Measurements from ENCODE around the gene KCNK5. TPM values are rescaled to one million over a fixed set of nuclear protein-coding genes. Genes with fewer than 3 reads are reported as not detected.

Gene KCNK5
- total and polyA plus RNA-seq, 2 donors (not counting 1 experiment from before 2014, with no cell fraction given): 0.07 TPM; not detected in 1

DNA sequence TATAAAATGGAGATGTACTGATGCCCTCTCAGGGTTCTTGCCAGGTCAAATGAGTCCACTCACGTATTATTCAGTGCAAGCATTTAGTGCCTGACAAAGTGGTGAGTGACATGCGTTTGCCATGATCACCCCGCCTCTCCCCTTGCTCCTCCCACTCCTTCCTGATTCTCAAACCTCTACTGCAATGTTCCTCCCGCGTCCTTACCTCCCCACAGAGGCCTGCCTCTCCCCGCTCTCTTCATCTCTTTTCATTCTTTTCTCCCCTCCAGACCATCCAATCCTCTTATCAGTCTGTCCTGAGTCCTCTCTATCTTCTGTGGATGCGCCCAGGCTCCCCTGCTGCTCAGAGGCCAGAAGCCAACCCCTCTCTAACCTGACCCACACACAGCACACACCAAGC, 40.7 kb downstream of the KCNK5 start:
- ChIA-PET CTCF (no interaction called here), POLR2A (no interaction called here)
- Histone ChIP-seq H3K9me3 (ENCODE audit: control extremely low read depth in 1 of 3, control insufficient read depth in 2 of 3, insufficient read depth in 1 of 3, low read length in 2 of 3) (peaks cover 0 to 7% (median 0%) of the 10 kb centered on the region in 3 donors), H3K79me2 (ENCODE audit: control insufficient read depth, insufficient read depth, low read length) (no peaks in the 10 kb centered on the region), H3K4me2 (replicated peaks; ENCODE audit: low read depth, low read length, poor library complexity, severe bottlenecking) (no peak overlapping the region), H3K4me3 (ENCODE audit: control extremely low read depth in 1 of 5, extremely low read depth in 1 of 5, insufficient read depth in 1 of 5, low read depth in 2 of 5, low read length in 4 of 5) (no peak overlapping the region), H3K9ac (ENCODE audit: low read length) (no peak overlapping the region), H4K20me1 (ENCODE audit: control insufficient read depth, insufficient read depth, low read length, poor library complexity, severe bottlenecking) (no peaks in the 10 kb centered on the region), H2AFZ (ENCODE audit: insufficient read depth, low read depth, low read length, poor library complexity, severe bottlenecking) (no peak overlapping the region), H3K4me1 (ENCODE audit: control insufficient read depth in 2 of 2, insufficient read depth in 2 of 2, low read length in 2 of 2) (no peaks in the 10 kb centered on the region), H3K36me3 (replicated peaks in 1 of 2; ENCODE audit: control extremely low read depth in 1 of 2, control insufficient read depth in 1 of 2, extremely low read depth in 1 of 2, insufficient read depth in 2 of 2, low read length in 1 of 2) (no peaks in the 10 kb centered on the region), H3K27me3 (replicated peaks in 1 of 4; ENCODE audit: control extremely low read depth in 1 of 4, control insufficient read depth in 3 of 4, insufficient read depth in 4 of 4, low read length in 3 of 4) (peaks cover 0 to 23% (median 2%) of the 10 kb centered on the region in 4 experiments), H3K27ac (ENCODE audit: low read length in 2 of 2) (no peak overlapping the region)
- no peak overlapping the region for H3K4me3 Mint-ChIP-seq
- ATAC-seq (ENCODE audit: low read depth): no peak
- H3K9me3 Mint-ChIP-seq (ENCODE audit: insufficient read depth): no peaks in the 10 kb centered on the region
- intact Hi-C loops (cut with micrococcal nuclease): no loop called here
- no peak overlapping the region for H3K27ac Mint-ChIP-seq
- no peak for DNase-seq
- 36% methylated on average over 7 of the region's 7 CpGs for WGBS (ENCODE audit: insufficient coverage)
- H3K27me3 Mint-ChIP-seq: peaks cover 43% of the 10 kb centered on the region
- no peaks in the 10 kb centered on the region for H3K4me1 Mint-ChIP-seq
- TF ChIP-seq EZH2 (IDR thresholded peaks at IDR 0.05; ENCODE audit: borderline replicate concordance, insufficient read depth, low read depth, low read length, poor library complexity, severe bottlenecking) (no peak), CTCF (IDR thresholded peaks at IDR 0.05) (no peak)

- no peak overlapping the region for H3K4me3 Mint-ChIP-seq
- POLR2A ChIA-PET: no interaction called here
- 100% methylated on average over 2 of the region's 4 CpGs for WGBS (ENCODE audit: insufficient coverage)
- peaks cover 38% of the 10 kb centered on the region for H3K27me3 Mint-ChIP-seq
- H3K27me3 ChIP-seq (replicated peaks in 1 of 4; ENCODE audit: control extremely low read depth in 1 of 4, control insufficient read depth in 3 of 4, insufficient read depth in 4 of 4, low read length in 3 of 4): peaks cover 0 to 20% (median 2%) of the 10 kb centered on the region in 4 experiments
- no peaks in the 10 kb centered on the region for H3K4me1 ChIP-seq (ENCODE audit: control insufficient read depth in 2 of 2, insufficient read depth in 2 of 2, low read length in 2 of 2)
- intact Hi-C loops (cut with micrococcal nuclease): no loop called here
- H3K9ac ChIP-seq (ENCODE audit: low read length): no peak overlapping the region
- TF ChIP-seq CTCF (IDR thresholded peaks at IDR 0.05): no peak
- peaks cover 0 to 7% (median 0%) of the 10 kb centered on the region in 3 donors for H3K9me3 ChIP-seq (ENCODE audit: control extremely low read depth in 1 of 3, control insufficient read depth in 2 of 3, insufficient read depth in 1 of 3, low read length in 2 of 3)
- H3K79me2 ChIP-seq (ENCODE audit: control insufficient read depth, insufficient read depth, low read length): no peaks in the 10 kb centered on the region
- no peak overlapping the region for H3K27ac ChIP-seq (ENCODE audit: low read length in 2 of 2)
- H3K9me3 Mint-ChIP-seq (ENCODE audit: insufficient read depth): no peaks in the 10 kb centered on the region
- H2AFZ ChIP-seq (ENCODE audit: insufficient read depth, low read depth, low read length, poor library complexity, severe bottlenecking): no peak overlapping the region
- no peak overlapping the region for H3K27ac Mint-ChIP-seq
- H3K36me3 ChIP-seq (replicated peaks in 1 of 2; ENCODE audit: control extremely low read depth in 1 of 2, control insufficient read depth in 1 of 2, extremely low read depth in 1 of 2, insufficient read depth in 2 of 2, low read length in 1 of 2): no peaks in the 10 kb centered on the region
- DNase-seq: no peak
- ATAC-seq (ENCODE audit: low read depth): no peak
- no peak overlapping the region for H3K4me3 ChIP-seq (ENCODE audit: control extremely low read depth in 1 of 5, extremely low read depth in 1 of 5, insufficient read depth in 1 of 5, low read depth in 2 of 5, low read length in 4 of 5)
- no peak overlapping the region for H3K4me2 ChIP-seq (replicated peaks; ENCODE audit: low read depth, low read length, poor library complexity, severe bottlenecking)
- no peaks in the 10 kb centered on the region for H4K20me1 ChIP-seq (ENCODE audit: control insufficient read depth, insufficient read depth, low read length, poor library complexity, severe bottlenecking)
- CTCF ChIA-PET: interaction anchor here (0.7 kb wide), 1 partner anchor 96 kb away, joined by 3 read pairs; no protein-coding TSS in a partner anchor
- H3K4me1 Mint-ChIP-seq: no peaks in the 10 kb centered on the region
These were observed 41.2 kb downstream of the KCNK5 start for GRCh38 chr6:39188098-39188450.
